Ascending aorta (tissue), 2 donors: ENCODE measurements around the gene CSF1R. TPM values are rescaled to one million over a fixed set of nuclear protein-coding genes. Genes with fewer than 3 reads are reported as not detected.

ENCODE experiments used
- DNase-seq, 2 donors: peaks; one replicate each; pipeline ENCODE4 v3.0.0-alpha.2; 2019; ENCODE audit warnings: low spot score in 2 of 2
- H3K27ac ChIP-seq, 2 donors: fragments of 200-600 bp; sonication (generic); one replicate each; pipeline ENCODE4 v1.5.1; 2016 to 2017; ENCODE audit warnings: mild to moderate bottlenecking in 1 of 2
- H3K27me3 ChIP-seq: fragments of 200-600 bp; sonication (generic); one replicate; pipeline ENCODE4 v1.5.1; 2017
- H3K36me3 ChIP-seq, 2 donors: fragments of 200-600 bp; sonication (generic); one replicate each; pipeline ENCODE4 v1.5.1; 2016
- H3K4me1 ChIP-seq, 2 donors: fragments of 200-600 bp; sonication (generic); one replicate each; pipeline ENCODE4 v1.5.1; 2016 to 2017; ENCODE audit warnings: mild to moderate bottlenecking in 1 of 2
- H3K4me3 ChIP-seq, 2 donors: fragments of 200-600 bp; sonication (generic); one replicate each; pipeline ENCODE4 v1.5.1; 2016 to 2017; ENCODE audit warnings: mild to moderate bottlenecking in 1 of 2
- H3K9me3 ChIP-seq, 2 donors: fragments of 200-600 bp; sonication (generic); one replicate each; pipeline ENCODE4 v1.5.1; 2016
- intact Hi-C: fragments of 100-400 bp; cut with DNase I; formaldehyde crosslinking; loops from one replicate; pipeline ENCODE4 v1.15.1; 2023
- total RNA-seq: library from RNA; depleted of rRNA; stranded (reverse); fragments of >200 nt; gene quantifications from one replicate; pipeline ENCODE4 v1.1.0, GENCODE V29; 2016
- TF ChIP-seq, protein P1 (sequence below), 3 experiments: fragments of 200-600 bp in 2 of 3; fragments of 450-650 bp in 1 of 3; sonication (generic) in 2 of 3; IDR thresholded peaks; one replicate each; pipeline ENCODE4 v1.5.1; 2016 to 2019; ENCODE audit warnings: antibody characterized with exemption in 3 of 3, mild to moderate bottlenecking in 1 of 3, moderate library complexity in 1 of 3

Gene CSF1R
- total RNA-seq, 1 donor from 2014 or later = 70.9 TPM

DNA sequence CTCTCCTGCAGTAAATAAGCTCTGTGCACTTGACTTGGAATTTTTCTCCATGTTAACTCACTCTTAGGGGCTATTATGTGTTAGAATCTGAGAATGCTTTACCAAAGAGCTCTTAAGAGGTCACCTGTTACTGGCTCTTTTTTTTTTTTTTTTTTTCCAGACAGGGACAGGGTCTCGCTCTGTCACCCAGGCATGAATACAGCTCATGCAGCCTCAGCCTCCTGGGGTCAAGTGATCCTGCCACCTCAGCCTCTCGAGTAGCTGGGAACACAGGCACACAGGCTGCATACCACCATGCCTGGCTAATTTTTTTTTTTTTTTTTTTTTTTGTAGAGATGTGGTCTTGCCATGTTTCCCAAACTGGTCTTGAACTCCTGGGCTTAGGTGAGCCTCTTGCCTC lies 63.7 kb downstream of the CSF1R start:
- Histone ChIP-seq H3K27me3 (no peaks in the 10 kb centered on the region), H3K4me3 (no peak overlapping the region), H3K9me3 (no peaks in the 10 kb centered on the region), H3K4me1 (peaks cover 0 to 30% of the 10 kb centered on the region in 2 donors), H3K27ac (peak overlapping the region; percentile 43 to 78), H3K36me3 (peaks cover 46 to 63% of the 10 kb centered on the region in 2 donors)
- no peak for DNase-seq
- TF ChIP-seq, protein P1, sequence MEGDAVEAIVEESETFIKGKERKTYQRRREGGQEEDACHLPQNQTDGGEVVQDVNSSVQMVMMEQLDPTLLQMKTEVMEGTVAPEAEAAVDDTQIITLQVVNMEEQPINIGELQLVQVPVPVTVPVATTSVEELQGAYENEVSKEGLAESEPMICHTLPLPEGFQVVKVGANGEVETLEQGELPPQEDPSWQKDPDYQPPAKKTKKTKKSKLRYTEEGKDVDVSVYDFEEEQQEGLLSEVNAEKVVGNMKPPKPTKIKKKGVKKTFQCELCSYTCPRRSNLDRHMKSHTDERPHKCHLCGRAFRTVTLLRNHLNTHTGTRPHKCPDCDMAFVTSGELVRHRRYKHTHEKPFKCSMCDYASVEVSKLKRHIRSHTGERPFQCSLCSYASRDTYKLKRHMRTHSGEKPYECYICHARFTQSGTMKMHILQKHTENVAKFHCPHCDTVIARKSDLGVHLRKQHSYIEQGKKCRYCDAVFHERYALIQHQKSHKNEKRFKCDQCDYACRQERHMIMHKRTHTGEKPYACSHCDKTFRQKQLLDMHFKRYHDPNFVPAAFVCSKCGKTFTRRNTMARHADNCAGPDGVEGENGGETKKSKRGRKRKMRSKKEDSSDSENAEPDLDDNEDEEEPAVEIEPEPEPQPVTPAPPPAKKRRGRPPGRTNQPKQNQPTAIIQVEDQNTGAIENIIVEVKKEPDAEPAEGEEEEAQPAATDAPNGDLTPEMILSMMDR (IDR thresholded peaks at IDR 0.05) = no peak
- intact Hi-C loops = loop anchor here (10.0 kb wide), 1 partner anchor 192 kb away; no protein-coding TSS in a partner anchor

DNA sequence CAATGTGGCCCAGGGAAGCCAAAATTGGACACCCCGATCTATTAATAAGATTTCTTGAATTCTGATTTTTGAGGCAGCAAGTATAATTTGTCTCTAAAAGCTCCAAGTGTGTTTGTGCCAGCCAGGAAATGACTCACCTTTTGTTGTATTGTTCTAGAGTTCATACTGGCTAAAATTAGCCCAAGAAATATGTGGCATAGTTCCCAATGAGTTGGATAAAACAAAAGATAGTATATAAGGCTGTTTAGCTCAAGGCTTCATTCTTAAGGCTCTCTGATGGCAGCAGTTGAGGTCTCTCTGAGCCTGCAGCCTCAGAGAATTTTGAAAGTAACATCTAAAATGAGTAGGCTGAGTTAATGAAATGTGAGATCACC lies 64.2 kb downstream of the CSF1R start:
- peaks cover 42 to 58% of the 10 kb centered on the region in 2 donors for H3K36me3 ChIP-seq
- DNase-seq = no peak
- H3K4me3 ChIP-seq = no peak overlapping the region
- H3K4me1 ChIP-seq = peaks cover 0 to 30% of the 10 kb centered on the region in 2 donors
- H3K9me3 ChIP-seq = no peaks in the 10 kb centered on the region
- peak overlapping the region; percentile 43 to 78 for H3K27ac ChIP-seq
- no peaks in the 10 kb centered on the region for H3K27me3 ChIP-seq
- TF ChIP-seq, protein P1 (IDR thresholded peaks at IDR 0.05) = no peak
- intact Hi-C loops = loop anchor here (10.0 kb wide), 1 partner anchor 193 kb away; no protein-coding TSS in a partner anchor

DNA sequence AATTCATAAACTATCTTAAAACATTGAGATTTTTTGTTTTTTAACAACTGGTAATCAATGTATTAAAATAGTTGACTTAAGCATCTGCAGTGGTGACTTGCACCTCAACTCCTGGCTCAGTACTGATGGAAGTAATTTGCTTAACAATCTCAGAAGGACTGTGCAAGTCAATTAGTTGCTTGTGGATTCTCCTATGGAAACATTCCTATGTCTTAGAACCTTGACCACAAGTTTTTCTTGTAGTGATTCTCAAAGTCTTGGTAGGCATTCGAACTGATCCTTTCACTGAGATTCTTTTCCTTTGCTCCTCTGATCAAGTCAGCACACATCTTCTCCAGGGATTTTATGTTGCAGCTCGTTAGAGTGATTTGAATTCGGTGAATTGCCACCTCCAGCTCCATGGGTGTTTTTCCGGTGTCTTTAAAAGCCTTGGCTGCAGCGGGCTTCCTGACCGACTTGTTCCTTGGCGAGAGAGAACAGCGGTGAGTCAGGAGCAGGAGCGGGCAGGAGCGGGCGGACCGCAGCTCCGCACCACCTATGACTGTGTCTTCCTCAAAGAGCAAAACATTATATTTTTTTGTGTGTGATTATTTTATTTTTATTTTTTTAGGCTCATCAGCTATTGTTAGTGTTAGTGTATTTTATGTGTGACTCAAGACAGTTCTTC lies 64.7 kb downstream of the CSF1R start:
- Histone ChIP-seq H3K36me3 (peaks cover 37 to 54% of the 10 kb centered on the region in 2 donors), H3K27ac (peak overlapping the region; percentile 43 to 78)

DNA sequence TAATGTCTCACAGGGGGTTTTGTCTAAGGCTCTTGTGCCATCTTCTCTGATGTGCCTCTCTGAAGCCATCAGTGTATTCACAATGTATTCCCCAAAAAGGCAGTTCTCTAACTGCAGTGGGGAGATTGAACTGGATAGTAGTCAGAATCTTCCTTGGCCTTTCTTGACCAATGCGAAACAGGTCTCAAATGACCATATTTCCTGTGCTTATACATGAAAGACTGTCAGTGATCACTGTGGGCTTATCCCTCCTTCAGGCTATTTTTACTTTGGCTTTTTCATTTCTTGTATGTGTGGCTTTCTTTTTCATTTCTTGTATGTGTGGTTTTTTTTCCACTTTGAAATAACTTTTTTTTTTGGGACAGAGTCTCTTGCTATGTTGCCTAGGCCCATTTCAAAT lies 66.1 kb downstream of the CSF1R start:
- H3K27ac ChIP-seq = peak overlapping the region in 1 of 2 donors; percentile 78
- TF ChIP-seq, protein P1 (IDR thresholded peaks at IDR 0.05) = no peak
- no peak for DNase-seq
- no peak overlapping the region for H3K4me3 ChIP-seq
- H3K9me3 ChIP-seq = peaks cover 0 to 5% of the 10 kb centered on the region in 2 donors
- H3K4me1 ChIP-seq = peaks cover 0 to 30% of the 10 kb centered on the region in 2 donors
- H3K27me3 ChIP-seq = no peaks in the 10 kb centered on the region
- peaks cover 37 to 54% of the 10 kb centered on the region in 2 donors for H3K36me3 ChIP-seq
- intact Hi-C loops = loop anchor here (10.0 kb wide), 1 partner anchor 195 kb away; no protein-coding TSS in a partner anchor

More for the DNA sequence above, 64.7 kb downstream of the CSF1R start:
- Histone ChIP-seq H3K4me1 (peaks cover 0 to 30% of the 10 kb centered on the region in 2 donors), H3K9me3 (no peaks in the 10 kb centered on the region), H3K4me3 (no peak overlapping the region), H3K27me3 (no peaks in the 10 kb centered on the region)
- TF ChIP-seq, protein P1 (IDR thresholded peaks at IDR 0.05) = no peak
- intact Hi-C loops = loop anchor here (10.0 kb wide), 1 partner anchor 193 kb away; no protein-coding TSS in a partner anchor
- DNase-seq = peak in 1 of 2 donors; percentile 72

DNA sequence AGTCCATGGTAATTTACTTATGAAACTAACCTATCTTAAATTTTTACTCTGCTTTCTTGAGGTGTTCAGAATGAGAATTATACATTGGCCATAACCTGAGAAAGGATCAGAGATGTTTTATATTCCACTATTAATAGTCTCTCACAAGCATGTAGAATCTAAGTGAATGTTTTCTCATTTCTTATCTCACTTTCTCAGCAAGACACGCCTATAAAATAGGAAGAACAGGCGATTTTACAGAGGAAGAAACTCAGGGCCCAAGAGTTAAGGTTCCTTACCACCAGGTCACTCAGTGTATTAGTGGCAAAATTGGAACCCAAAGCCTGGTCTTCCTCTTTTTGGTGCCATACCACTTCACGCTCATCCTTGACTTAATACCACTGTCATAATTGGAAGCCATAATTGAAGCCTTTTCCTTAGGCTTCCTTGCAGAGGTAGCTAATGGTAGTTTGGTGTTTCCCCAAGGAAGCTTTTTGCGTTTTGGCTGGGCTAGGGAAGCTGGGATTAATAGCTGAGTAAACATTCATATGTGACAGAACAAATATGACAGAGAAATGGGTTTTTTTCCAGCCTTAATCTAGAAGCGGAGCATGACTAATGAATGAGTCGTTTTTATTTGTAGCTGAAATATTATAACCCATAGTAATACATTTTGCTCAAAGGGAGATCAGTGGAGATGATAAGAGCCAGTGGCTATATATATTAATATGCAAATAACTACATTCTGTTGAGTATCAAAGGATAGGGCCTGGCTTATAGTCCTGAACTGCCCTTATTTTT lies 68.9 kb downstream of the CSF1R start:
- H3K27ac ChIP-seq = peak overlapping the region in 1 of 2 donors; percentile 23
- H3K4me1 ChIP-seq = peaks cover 0 to 16% of the 10 kb centered on the region in 2 donors
- peaks cover 0 to 5% of the 10 kb centered on the region in 2 donors for H3K9me3 ChIP-seq
- H3K36me3 ChIP-seq = peaks cover 53 to 70% of the 10 kb centered on the region in 2 donors
- DNase-seq = no peak
- no peaks in the 10 kb centered on the region for H3K27me3 ChIP-seq
- H3K4me3 ChIP-seq = no peak overlapping the region
- intact Hi-C loops = no loop called here
- TF ChIP-seq, protein P1 (IDR thresholded peaks at IDR 0.05) = no peak
